HG03439 (cell line): ENCODE results near the gene ENOSF1.
A peak's percentile ranks its signal among the peaks of the same experiment; 100 is the strongest.

Experiments
- ATAC-seq: cut with Tn5 transposase; IDR thresholded peaks from one replicate; pipeline ENCODE4 v1.9.1; 2021; ENCODE audit warnings: mild to moderate bottlenecking, moderate library complexity; ENCODE audit not compliant: unreplicated experiment

ENOSF1 gene

GRCh38 chr18:644395-645004 is 67.9 kb downstream of the ENOSF1 start:
- ATAC-seq = no peak

GRCh38 chr18:641224-641623 is 71.2 kb downstream of the ENOSF1 start:
- ATAC-seq = no peak

- ATAC-seq = no peak
Measured at GRCh38 chr18:635171-635570, 77.3 kb downstream of the ENOSF1 start.

DNA sequence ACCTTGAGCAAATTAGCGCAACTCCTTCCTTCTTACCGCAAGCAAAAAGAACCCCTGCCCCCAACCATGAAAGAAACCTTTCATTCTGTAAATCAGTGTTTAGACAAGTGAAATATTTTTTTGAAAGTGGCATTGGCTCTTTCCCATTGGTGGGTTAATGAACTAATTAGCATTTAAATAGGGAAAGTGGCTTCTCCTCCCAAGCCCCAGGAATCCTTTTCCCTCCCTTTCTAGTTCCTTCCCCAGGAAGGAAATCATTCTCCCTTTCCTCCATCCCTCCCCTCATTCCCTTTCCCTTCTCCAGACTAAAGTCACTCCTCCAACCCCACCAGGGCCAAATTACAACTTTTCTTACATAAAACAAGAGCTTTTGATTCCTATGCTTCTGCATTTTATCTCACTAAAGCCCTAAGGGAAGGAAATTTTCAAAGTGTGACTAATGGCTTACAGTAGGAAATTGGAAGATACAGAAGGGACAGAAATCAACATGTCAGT is 77.8 kb downstream of the ENOSF1 start:
- no peak for ATAC-seq

- no peak for ATAC-seq
Measured at GRCh38 chr18:631560-631959, 80.9 kb downstream of the ENOSF1 start.

- ATAC-seq = no peak
Measured at GRCh38 chr18:629269-630150, 82.9 kb downstream of the ENOSF1 start.

DNA sequence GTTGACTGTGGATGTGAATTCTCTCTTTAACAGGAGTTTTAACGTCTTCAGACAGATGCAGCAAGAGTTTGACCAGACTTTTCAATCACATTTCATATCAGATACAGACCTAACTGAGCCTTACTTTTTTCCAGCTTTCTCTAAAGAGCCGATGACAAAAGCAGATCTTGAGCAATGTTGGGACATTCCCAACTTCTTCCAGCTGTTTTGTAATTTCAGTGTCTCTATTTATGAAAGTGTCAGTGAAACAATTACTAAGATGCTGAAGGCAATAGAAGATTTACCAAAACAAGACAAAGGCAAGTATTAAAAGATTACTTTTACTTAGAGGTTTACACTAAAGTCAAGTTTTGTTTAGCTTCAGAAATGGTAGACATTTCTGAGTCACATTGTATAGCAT is 85.2 kb downstream of the ENOSF1 start:
- ATAC-seq = no peak

DNA sequence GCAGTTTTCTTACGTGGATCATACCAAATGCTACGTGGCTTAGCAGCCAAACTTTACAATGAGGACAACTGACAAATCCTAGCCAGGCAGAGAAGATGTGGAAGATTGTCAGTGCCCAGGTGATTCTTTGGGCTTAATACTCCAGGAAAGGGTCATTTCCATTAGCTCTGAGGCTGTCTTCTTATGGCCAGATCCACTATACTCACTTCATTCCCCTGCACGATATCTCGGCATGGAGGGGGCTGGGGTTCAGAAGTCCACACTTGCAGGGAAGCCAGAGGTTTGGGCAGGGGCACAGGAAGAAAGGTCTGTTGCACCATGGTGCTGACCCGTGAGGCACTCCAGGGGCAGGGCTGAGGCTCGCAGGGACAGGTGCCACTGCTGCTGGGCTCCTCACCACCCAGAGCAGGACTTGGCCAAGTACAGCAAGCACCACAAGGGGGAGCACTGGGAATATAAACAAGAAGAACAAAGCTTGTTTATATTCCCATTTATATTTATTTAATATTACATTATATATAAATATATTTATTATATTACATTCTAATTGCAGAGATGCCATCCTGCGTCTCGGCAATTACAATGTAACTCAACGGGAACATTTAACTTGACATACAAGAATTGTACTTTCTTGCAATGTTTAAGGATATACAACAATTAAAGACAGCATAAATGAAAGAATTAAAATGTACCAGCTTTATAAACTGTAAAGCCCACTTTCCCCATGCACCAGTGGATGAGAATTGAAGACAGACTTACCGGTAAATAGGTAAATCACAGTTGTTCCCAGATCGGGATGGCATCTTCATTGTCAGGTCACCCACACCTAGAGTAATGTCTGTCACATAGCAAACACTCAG is 88.4 kb downstream of the ENOSF1 start:
- peak; percentile 70 for ATAC-seq

- ATAC-seq = no peak
Measured at GRCh38 chr18:622289-622688, 90.1 kb downstream of the ENOSF1 start.

GRCh38 chr18:621291-622043 is 91.0 kb downstream of the ENOSF1 start:
- ATAC-seq = no peak
